Measurements from ENCODE around the gene CADPS2. TPM values are rescaled to one million over a fixed set of nuclear protein-coding genes. Genes with fewer than 3 reads are reported as not detected.

Gene CADPS2
- total and polyA plus RNA-seq, 7 donors = 4.7 to 13.0 (median 9.5) TPM

- no peak for TF ChIP-seq CTCF (IDR thresholded peaks at IDR 0.05)
- Histone ChIP-seq H3K36me3 (no peaks in the 10 kb centered on the region), H3K4me1 (no peaks in the 10 kb centered on the region), H3K4me3 (no peak overlapping the region), H3K27ac (no peak overlapping the region), H3K27me3 (no peaks in the 10 kb centered on the region), H3K9me3 (no peaks in the 10 kb centered on the region)
- intact Hi-C loops (cut with DNase I) = no loop called here
- 76 to 86% methylated on average over 3 of the region's 3 CpGs for WGBS, 2 donors
- no peak for DNase-seq
These were observed 398.0 kb downstream of the CADPS2 start for GRCh38 chr7:122488241-122488640.

- no peaks in the 10 kb centered on the region for H3K27me3 ChIP-seq
- no peaks in the 10 kb centered on the region for H3K36me3 ChIP-seq
- no peak for DNase-seq
- WGBS, 2 donors = 84 to 85% methylated on average over 5 of the region's 5 CpGs
- H3K27ac ChIP-seq = no peak overlapping the region
- no peaks in the 10 kb centered on the region for H3K9me3 ChIP-seq
- no peaks in the 10 kb centered on the region for H3K4me1 ChIP-seq
- TF ChIP-seq POLR2A (IDR thresholded peaks at IDR 0.05) (no peak), EP300 (IDR thresholded peaks at IDR 0.05) (no peak), CTCF (IDR thresholded peaks at IDR 0.05) (no peak), POLR2AphosphoS5 (IDR thresholded peaks at IDR 0.05) (no peak)
- H3K4me3 ChIP-seq = no peak overlapping the region
- intact Hi-C loops (cut with DNase I) = no loop called here
These were observed 399.1 kb downstream of the CADPS2 start for GRCh38 chr7:122487131-122487530.

- Histone ChIP-seq H3K9me3 (no peaks in the 10 kb centered on the region), H3K27me3 (no peaks in the 10 kb centered on the region), H3K36me3 (no peaks in the 10 kb centered on the region), H3K27ac (no peak overlapping the region), H3K4me3 (no peak overlapping the region), H3K4me1 (no peaks in the 10 kb centered on the region)
- DNase-seq = no peak
- TF ChIP-seq POLR2AphosphoS5 (IDR thresholded peaks at IDR 0.05) (no peak), POLR2A (IDR thresholded peaks at IDR 0.05) (no peak), CTCF (IDR thresholded peaks at IDR 0.05) (no peak), EP300 (IDR thresholded peaks at IDR 0.05) (no peak)
- intact Hi-C loops (cut with DNase I) = no loop called here
These were observed 400.4 kb downstream of the CADPS2 start for GRCh38 chr7:122485856-122486255.

GRCh38 chr7:122482212-122482611 is 404.0 kb downstream of the CADPS2 start:
- DNase-seq = no peak
- Histone ChIP-seq H3K4me1 (no peaks in the 10 kb centered on the region), H3K27ac (no peak overlapping the region), H3K9me3 (no peaks in the 10 kb centered on the region), H3K36me3 (no peaks in the 10 kb centered on the region), H3K4me3 (no peak overlapping the region), H3K27me3 (no peaks in the 10 kb centered on the region)
- TF ChIP-seq POLR2A (IDR thresholded peaks at IDR 0.05) = no peak
- no peak for TF ChIP-seq POLR2AphosphoS5 (IDR thresholded peaks at IDR 0.05)
- TF ChIP-seq EP300 (IDR thresholded peaks at IDR 0.05) = no peak
- TF ChIP-seq CTCF (IDR thresholded peaks at IDR 0.05) = no peak
- intact Hi-C loops (cut with DNase I) = no loop called here
- 91 to 93% methylated on average over 4 of the region's 4 CpGs for WGBS, 2 donors

GRCh38 chr7:122470859-122471258 is 415.4 kb downstream of the CADPS2 start:
- H3K27ac ChIP-seq = no peak overlapping the region
- TF ChIP-seq POLR2A (IDR thresholded peaks at IDR 0.05) = no peak
- TF ChIP-seq EP300 (IDR thresholded peaks at IDR 0.05) = no peak
- TF ChIP-seq POLR2AphosphoS5 (IDR thresholded peaks at IDR 0.05) = no peak
- no peak for TF ChIP-seq CTCF (IDR thresholded peaks at IDR 0.05)
- no peaks in the 10 kb centered on the region for H3K4me1 ChIP-seq
- H3K36me3 ChIP-seq = no peaks in the 10 kb centered on the region
- intact Hi-C loops (cut with DNase I) = no loop called here
- no peak for DNase-seq
- no peaks in the 10 kb centered on the region for H3K9me3 ChIP-seq
- no peaks in the 10 kb centered on the region for H3K27me3 ChIP-seq
- no peak overlapping the region for H3K4me3 ChIP-seq
- 75 to 84% methylated on average over 3 of the region's 3 CpGs for WGBS, 2 donors
